Stimulated activated CD4-positive, alpha-beta T cell treated with anti-CD3 and anti-CD28 coated beads, Interleukin-2, amount 100 ng/mL, for 48 hours (primary cell): ENCODE measurements around the gene CPA5.

Experiments used
- DNase-seq, 2 donors: peaks; one replicate each; pipeline ENCODE4 v3.0.0-alpha.2; 2020

CPA5 gene

GRCh38 chr7:130379921-130380860 lies 35.6 kb downstream of the CPA5 start, which contains the start of gene CPA1:
CPA1 (plus strand) TSS chr7:130380494; CDS start chr7:130380521, 27 bp downstream.
- no peak for DNase-seq

DNA sequence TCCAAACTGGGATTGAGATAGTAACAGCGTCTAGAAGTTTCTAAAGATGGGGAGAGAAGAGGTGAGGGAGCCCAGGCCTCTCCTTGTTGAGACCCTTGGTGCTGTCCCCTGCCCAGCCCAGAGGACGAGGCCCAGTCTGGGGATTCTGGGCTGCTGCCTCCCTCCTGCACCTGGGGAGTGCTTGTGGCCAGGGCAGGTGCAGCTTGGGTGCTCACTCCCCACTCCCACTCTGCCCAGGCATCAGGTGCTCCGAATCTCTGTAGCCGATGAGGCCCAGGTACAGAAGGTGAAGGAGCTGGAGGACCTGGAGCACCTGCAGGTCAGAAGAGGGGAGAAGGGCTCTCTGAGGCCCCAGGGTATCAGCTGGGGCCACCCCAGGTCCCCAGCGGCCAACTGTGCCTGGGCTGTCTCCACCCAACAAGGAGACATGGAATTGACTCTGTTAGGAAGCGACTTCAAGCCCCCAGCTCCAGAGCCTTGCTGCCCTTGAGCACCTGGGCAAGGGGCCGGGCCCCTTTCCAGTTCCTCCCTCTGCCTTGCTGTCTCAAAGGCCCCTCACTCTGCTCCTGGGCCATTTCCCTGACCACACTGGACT lies 36.3 kb downstream of the CPA5 start:
- no peak for DNase-seq

DNA sequence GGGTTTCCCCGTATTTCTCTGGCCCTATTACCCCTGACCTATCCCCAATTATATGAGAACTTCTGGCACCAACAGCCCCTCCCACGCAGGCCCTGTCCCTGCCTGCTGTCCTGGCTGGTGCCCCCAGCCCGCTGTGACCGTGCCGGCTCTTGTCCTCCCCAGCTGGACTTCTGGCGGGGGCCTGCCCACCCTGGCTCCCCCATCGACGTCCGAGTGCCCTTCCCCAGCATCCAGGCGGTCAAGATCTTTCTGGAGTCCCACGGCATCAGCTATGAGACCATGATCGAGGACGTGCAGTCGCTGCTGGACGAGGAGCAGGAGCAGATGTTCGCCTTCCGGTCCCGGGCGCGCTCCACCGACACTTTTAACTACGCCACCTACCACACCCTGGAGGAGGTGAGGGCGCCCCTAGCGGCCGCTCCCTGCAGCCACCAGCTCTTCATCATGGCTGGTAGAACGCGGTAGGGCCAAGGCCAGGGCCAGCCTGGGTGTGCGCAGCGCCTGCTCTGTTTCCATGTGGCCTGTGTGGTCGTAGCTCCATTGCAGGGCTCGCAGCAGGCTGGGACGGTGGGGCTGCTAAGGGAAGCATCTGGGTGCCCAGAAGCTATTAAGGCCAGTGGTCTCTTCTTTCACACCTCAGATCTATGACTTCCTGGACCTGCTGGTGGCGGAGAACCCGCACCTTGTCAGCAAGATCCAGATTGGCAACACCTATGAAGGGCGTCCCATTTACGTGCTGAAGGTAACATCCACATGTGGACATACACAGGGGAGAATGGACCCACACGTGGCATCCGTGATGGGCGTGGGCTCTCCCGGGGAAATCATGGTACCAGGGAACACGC lies 37.1 kb downstream of the CPA5 start:
- DNase-seq: no peak

- DNase-seq: no peak
These were observed 38.8 kb downstream of the CPA5 start for GRCh38 chr7:130383187-130383980.

- DNase-seq: no peak
These were observed 39.8 kb downstream of the CPA5 start for GRCh38 chr7:130384371-130384801.

GRCh38 chr7:130384841-130385599 lies 40.4 kb downstream of the CPA5 start:
- DNase-seq: no peak

- no peak for DNase-seq
These were observed 41.0 kb downstream of the CPA5 start for GRCh38 chr7:130385600-130386066.

DNA sequence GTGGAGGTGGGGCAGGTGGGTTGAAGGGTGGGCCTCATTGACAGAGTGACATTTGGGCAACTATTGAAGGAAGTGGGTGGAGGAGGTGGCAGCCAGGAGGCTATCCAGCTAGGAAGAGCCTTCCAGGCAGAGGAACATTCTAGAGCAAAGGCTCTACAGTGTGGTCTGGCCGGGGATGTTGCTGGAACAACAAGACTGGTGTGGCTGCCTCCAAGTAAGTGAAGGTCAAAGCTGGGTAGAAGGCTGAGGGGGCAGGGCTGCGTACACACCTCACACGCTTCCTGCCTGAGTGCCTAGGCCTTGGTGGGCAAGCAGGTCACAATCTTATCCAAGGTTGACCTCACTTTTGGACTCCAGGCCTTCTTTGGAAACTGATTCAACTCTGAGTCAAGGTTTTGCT lies 42.3 kb downstream of the CPA5 start:
- DNase-seq: no peak

DNA sequence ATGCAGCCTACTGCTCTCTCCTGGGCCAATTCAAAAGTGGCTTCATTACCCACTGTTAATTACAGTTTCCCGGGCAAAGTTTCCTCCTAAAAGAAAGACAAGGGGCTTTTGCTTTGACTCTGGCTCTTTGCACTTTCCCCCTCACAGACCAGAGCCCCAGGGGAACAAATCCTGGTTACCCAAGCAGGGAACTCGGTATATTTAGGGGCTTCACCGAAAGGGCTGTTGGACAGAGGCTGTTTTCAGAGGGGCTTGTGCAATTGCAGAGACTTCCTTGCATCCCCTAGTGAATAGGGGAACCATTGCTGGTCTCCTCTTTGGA lies 42.7 kb downstream of the CPA5 start:
- DNase-seq: no peak

DNA sequence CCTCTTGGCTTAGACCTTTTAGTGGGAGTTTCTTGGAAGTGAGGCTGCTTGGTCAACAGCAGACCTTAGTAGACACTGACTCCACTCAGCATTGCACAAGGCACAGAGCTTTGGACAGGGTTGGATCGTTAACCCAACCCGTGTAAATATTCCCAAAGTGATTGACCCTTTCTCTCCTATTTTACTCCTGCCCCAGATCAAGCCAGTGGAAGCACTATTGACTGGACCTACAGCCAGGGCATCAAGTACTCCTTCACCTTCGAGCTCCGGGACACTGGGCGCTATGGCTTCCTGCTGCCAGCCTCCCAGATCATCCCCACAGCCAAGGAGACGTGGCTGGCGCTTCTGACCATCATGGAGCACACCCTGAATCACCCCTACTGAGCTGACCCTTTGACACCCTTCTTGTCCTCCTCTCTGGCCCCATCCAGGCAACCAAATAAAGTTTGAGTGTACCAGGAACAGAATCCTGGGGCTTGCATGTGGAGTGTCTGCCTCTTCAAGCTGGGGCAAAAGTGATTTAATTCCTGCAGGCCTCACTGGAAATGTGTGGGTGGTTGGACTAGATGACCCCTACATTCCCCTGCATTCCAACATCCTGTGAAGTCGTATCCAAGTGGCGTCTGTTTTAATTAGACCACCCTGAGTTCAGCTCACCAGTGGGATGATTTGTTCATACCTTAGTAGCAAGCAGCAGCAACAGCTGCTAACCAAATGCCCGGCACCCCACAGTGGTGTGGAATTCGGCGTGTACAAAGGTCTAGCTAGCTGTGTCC lies 43.2 kb downstream of the CPA5 start:
- DNase-seq: no peak

DNA sequence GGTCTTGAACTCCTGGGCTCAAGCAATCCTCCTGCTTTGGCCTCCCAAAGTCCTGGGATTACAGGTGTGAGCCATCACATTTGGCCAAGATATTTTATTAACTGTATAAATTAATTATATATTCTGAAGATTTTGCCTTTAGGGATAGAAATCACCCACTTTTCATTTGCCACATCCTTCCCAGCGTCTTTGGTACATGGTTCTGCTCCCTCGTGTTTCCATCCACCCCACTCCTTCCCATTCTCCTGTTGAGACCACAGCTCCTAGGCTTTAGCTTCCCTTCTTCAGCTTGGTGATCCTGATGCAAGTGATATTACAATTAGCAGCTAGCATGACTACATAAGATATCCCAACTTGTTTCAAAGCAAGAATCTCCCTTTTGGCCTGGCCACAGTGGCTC lies 44.1 kb downstream of the CPA5 start:
- no peak for DNase-seq

GRCh38 chr7:130390486-130390885 lies 45.9 kb downstream of the CPA5 start:
- DNase-seq: no peak

DNA sequence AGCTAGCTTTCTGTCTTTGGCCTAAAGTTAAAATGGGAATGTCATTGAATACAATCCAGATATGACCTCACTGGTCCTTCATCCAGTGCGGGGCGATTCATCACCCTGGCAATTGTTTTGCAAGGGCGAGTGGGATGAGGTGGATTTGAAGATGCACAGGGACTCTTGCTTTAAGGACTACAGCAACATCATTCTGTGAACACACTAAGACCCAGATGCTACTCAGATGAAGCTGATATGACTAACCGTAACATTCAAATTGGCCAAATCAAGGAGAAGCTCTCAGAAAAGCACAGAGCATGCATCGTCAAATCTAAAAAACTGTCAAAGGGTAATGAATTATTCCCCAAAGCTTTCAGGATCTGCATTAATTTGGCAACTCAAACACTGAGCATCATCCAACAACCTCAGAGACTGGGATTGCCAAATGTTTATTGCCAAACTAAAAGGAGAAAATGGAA lies 48.5 kb downstream of the CPA5 start:
- no peak for DNase-seq

DNA sequence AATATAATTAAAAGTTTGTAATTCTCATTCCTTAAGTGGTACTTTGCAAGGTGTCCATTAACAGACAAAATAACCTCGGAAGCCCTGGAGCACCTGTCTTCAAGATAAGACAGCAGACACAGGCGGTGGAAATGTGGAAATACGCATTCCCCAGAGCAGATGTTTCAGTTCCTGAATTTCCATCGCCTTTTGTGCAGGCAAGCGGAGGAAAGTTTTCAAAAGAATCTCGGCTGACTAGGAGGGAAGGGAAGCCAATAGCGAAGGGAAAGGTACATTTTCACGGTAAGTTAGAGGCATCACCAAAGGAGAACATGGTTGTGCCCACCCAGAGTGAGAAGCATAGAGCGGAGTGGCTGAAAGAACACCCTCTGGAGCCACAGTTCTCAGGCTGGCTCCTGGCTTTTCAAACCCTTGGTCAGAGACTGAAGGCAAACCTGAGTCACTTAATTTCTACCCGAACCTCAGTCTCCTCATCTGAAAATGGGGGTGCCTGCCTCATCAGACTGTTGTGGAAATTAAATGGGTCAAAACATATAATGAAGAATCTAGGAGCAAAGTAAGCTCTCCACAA lies 49.3 kb downstream of the CPA5 start:
- DNase-seq: no peak

GRCh38 chr7:130394421-130395195 lies 50.0 kb downstream of the CPA5 start:
- DNase-seq: no peak

DNA sequence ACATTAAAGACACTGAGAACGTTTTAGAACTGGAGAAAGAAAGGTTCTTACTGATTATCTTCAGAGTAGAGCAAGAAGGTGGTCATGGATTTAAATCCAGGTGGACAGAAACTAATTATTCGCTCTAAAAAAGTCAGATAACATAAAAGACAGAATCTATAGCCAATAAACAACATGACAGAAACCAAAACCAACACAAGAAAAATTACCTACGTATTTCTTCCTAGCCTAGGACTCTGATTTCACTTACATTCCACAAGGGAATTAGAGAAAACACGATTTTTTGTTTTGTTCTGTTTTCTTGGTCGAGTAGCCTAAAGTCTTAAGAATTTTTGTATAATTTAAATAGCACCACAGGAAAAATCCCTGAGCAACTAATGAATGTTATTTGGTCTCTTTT lies 50.8 kb downstream of the CPA5 start:
- DNase-seq: no peak

DNA sequence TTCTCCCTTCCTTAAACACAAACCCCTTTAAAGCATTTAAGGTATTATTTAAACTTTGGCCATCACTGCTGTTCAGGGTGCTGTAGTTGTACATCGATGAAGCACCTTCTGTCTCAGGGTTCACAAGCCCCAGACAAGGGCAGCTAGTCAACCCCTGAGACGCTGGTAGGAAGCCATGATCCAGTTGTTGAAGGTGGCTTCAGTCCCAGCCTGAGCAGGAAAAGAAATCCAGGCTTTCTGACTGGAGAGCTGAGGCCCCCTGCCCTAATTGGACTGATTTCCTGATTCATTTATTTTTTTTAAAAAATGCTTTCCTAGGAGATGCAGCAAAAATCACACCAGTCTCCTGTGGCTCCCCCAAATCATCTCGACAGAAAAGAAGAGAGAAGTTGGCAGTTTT lies 51.5 kb downstream of the CPA5 start:
- no peak for DNase-seq

- DNase-seq: no peak
These were observed 52.6 kb downstream of the CPA5 start for GRCh38 chr7:130397051-130397757.

- DNase-seq: no peak
These were observed 53.1 kb downstream of the CPA5 start for GRCh38 chr7:130397758-130398073.
